Heart left ventricle (tissue), 16 donors: Measurements from ENCODE around the gene PTPDC1. TPM values are rescaled to one million over a fixed set of nuclear protein-coding genes. Genes with fewer than 3 reads are reported as not detected.

Experiments
- ATAC-seq, 4 donors: fragments of 200-7000 bp; cut with Tn5 transposase; one replicate each; pipeline ENCODE4 v1.9.1; 2020 to 2022; ENCODE audit warnings: moderate library complexity in 4 of 4, mild to moderate bottlenecking in 3 of 4, moderate number of reproducible peaks in 1 of 4
- DNase-seq, 5 donors: peaks; one replicate each; pipeline ENCODE4 v3.0.0-alpha.2; 2020
- H3K27ac ChIP-seq, 12 donors: fragments of 200-600 bp; sonication (generic) in 4 of 12; one replicate each; pipeline versions ENCODE4 v1.5.0 to v1.8.0; 2016 to 2022; ENCODE audit warnings: mild to moderate bottlenecking in 2 of 12
- H3K27me3 ChIP-seq, 9 donors: fragments of 200-600 bp; sonication (generic) in 2 of 9; one replicate each; pipeline versions ENCODE4 v1.5.1 to v1.8.0; 2016 to 2022; ENCODE audit warnings: mild to moderate bottlenecking in 3 of 9
- H3K36me3 ChIP-seq, 9 donors: fragments of 200-600 bp; sonication (generic) in 2 of 9; one replicate each; pipeline versions ENCODE4 v1.5.0 to v1.8.0; 2018 to 2022; ENCODE audit warnings: mild to moderate bottlenecking in 2 of 9
- H3K4me1 ChIP-seq, 12 donors: fragments of 200-600 bp; sonication (generic) in 4 of 12; one replicate each; pipeline versions ENCODE4 v1.5.0 to v1.8.0; 2016 to 2022; ENCODE audit warnings: mild to moderate bottlenecking in 3 of 12
- H3K4me3 ChIP-seq, 12 donors: fragments of 200-600 bp; sonication (generic) in 4 of 12; one replicate each; pipeline versions ENCODE4 v1.5.0 to v1.8.0; 2017 to 2022; ENCODE audit warnings: mild to moderate bottlenecking in 9 of 12, moderate library complexity in 4 of 12
- H3K9me3 ChIP-seq, 12 donors: fragments of 200-600 bp; sonication (generic) in 4 of 12; one replicate each; pipeline versions ENCODE4 v1.5.0 to v1.8.0; 2016 to 2022; ENCODE audit warnings: mild to moderate bottlenecking in 1 of 12
- CTCF ChIP-seq, 12 donors: fragments of 200-600 bp; sonication (generic) in 4 of 12; IDR thresholded peaks; one replicate each; pipeline versions ENCODE4 v1.5.0 to v1.8.0; 2018 to 2022; ENCODE audit warnings: antibody characterized with exemption in 12 of 12, mild to moderate bottlenecking in 5 of 12
- POLR2A ChIP-seq, 2 donors: fragments of 450-650 bp; IDR thresholded peaks; one replicate each; pipeline ENCODE4 v1.6.1; 2017; ENCODE audit warnings: antibody characterized with exemption in 2 of 2, mild to moderate bottlenecking in 2 of 2, moderate library complexity in 2 of 2
- WGBS, 4 donors: extraction: QIAGEN DNeasy Blood & Tissue Kit in 2 of 4; methylation state at CpG; one replicate each; pipeline versions ENCODE4 v1.1.5 to v1.1.7; 2013 to 2018; 5-methylcytosine and 5-hydroxymethylcytosine counted together
- intact Hi-C, 10 donors: fragments of 100-400 bp; cut with DNase I; formaldehyde crosslinking; loops; one replicate each; pipeline versions ENCODE4 v1.11.1 to v1.14.2; 2022
- polyA plus RNA-seq, 2 donors: library from polyadenylated mRNA; stranded (reverse); fragments of 200-250 nt; gene quantifications; one replicate each; pipeline ENCODE4 v1.2.3, GENCODE V29; 2013
- total RNA-seq, 9 donors: library from RNA; depleted of rRNA in 2 of 9; stranded (reverse); fragments of >200 nt in 2 of 9; fragmentation: NEBNext Ultra II Directional in 3 of 9; extraction: Animal tissue kit (Norgen Biotek cat#: 25700) in 3 of 9; gene quantifications; one replicate each; pipeline versions ENCODE4 v1.1.0 to v1.2.4, GENCODE V29; 2016 to 2023
- donor health status: ischemic (EF 13 %, LVEDD 7.1; RV severe dilation, severe dysfunction).
- donor health status: healthy with polysubstance abuse.
- donor health status: DM: no; HTN: yes; CAD: no.
- donor health status: DM: no; HTN: no; CAD: no.
- donor health status: ischemic (EF 25% LVEDD 6.9; RV normal size, moderate dysfunction).
- donor health status: ischemic (EF 25% LVEDD 5.7; RV mildly dilated, moderate dysfunction).
- donor health status: healthy.
- donor health status: DM: yes; HTN: yes; CAD: no.
- donor health status: ischemic (EF 35%, LVEDD 5.7; RV mildly dilated, moderate dysfunction).
- donor health status: nonischemic (EF 11% LVEDD 7.7; RV severe dilation, severe dysfunction).
- donor health status: DM: yes; HTN: yes; CAD: no.
- donor health status: PGD.
- donor health status: ischemic (EF 29% LVEDD 5.4; RV normal size, mild dysfunction).
- donor health status: nonischemic (EF 23%, LVEDD 6.1; RV moderate dilation, normal function).

PTPDC1 gene
- total and polyA plus RNA-seq, 11 donors: 6.0 to 12.3 (median 7.9) TPM

GRCh38 chr9:94157050-94157801 lies 73.0 kb downstream of the PTPDC1 start:
- intact Hi-C loops: loop anchor here in 1 of 10 donors (1.0 kb wide), 1 partner anchor 17 kb away; no protein-coding TSS in a partner anchor
- no peaks in the 10 kb centered on the region for H3K9me3 ChIP-seq
- peaks cover 2 to 31% (median 23%) of the 10 kb centered on the region in 12 donors for H3K4me1 ChIP-seq
- DNase-seq (peak; percentile 78 to 92 (median 87)), ATAC-seq (peak; percentile 72 to 91 (median 82))
- no peak overlapping the region for H3K4me3 ChIP-seq
- 25 to 31% (median 28%) methylated on average over 10 of the region's 10 CpGs for WGBS, 4 donors
- H3K27me3 ChIP-seq: no peaks in the 10 kb centered on the region
- no peaks in the 10 kb centered on the region for H3K36me3 ChIP-seq
- no peak for TF ChIP-seq CTCF (IDR thresholded peaks at IDR 0.05)
- no peak for TF ChIP-seq POLR2A (IDR thresholded peaks at IDR 0.05)
- peak overlapping the region; percentile 12 to 77 (median 62) for H3K27ac ChIP-seq

Other genes with a start within 250 kb of the PTPDC1 start
- gene BARX1, start 129.1 kb upstream of the PTPDC1 start, total RNA-seq: not detected
- gene BARX1, start 129.1 kb upstream of the PTPDC1 start, polyA plus RNA-seq: not detected
- gene ZNF169, start 174.8 kb downstream of the PTPDC1 start, total RNA-seq: 1 to 10 TPM in 8 of 9 donors, under 1 TPM in 1; 0.99 to 8.7 (median 2.1) TPM
- gene ZNF169, start 174.8 kb downstream of the PTPDC1 start, polyA plus RNA-seq: 1 to 10 TPM; 1.5 to 1.9 TPM
- not detected for gene NUTM2F, start 244.2 kb downstream of the PTPDC1 start, total RNA-seq
- not detected for gene NUTM2F, start 244.2 kb downstream of the PTPDC1 start, polyA plus RNA-seq